Measurements from ENCODE around the gene RNPEPL1. TPM values are rescaled to one million over a fixed set of nuclear protein-coding genes. Genes with fewer than 3 reads are reported as not detected.

Gene RNPEPL1
- polyA plus RNA-seq, 4 donors, result 26.2 to 38.7 (median 28.3) TPM

- no peak for DNase-seq (ENCODE audit: low read depth in 4 of 4, low spot score in 3 of 4)
Observed at GRCh38 chr2:240622060-240622411, 53.8 kb downstream of the RNPEPL1 start.

GRCh38 chr2:240622531-240623235 lies 54.4 kb downstream of the RNPEPL1 start:
- no peak for DNase-seq (ENCODE audit: low read depth in 4 of 4, low spot score in 3 of 4)

- no peak for DNase-seq (ENCODE audit: low read depth in 4 of 4, low spot score in 3 of 4)
Observed at GRCh38 chr2:240623531-240624010, 55.3 kb downstream of the RNPEPL1 start.

GRCh38 chr2:240624011-240624949 lies 56.0 kb downstream of the RNPEPL1 start:
- DNase-seq (ENCODE audit: low read depth in 4 of 4, low spot score in 3 of 4), result no peak

- DNase-seq (ENCODE audit: low read depth in 4 of 4, low spot score in 3 of 4), result no peak
Observed at GRCh38 chr2:240624950-240625621, 56.8 kb downstream of the RNPEPL1 start, which contains the start of gene GPR35. TSS of gene GPR35 (plus strand) at chr2:240625480. CDS start at chr2:240629953, 4,473 bp downstream.

GRCh38 chr2:240626531-240627300 lies 58.4 kb downstream of the RNPEPL1 start:
- DNase-seq (ENCODE audit: low read depth in 4 of 4, low spot score in 3 of 4), result no peak

GRCh38 chr2:240627736-240628506 lies 59.6 kb downstream of the RNPEPL1 start:
- DNase-seq (ENCODE audit: low read depth in 4 of 4, low spot score in 3 of 4), result no peak

GRCh38 chr2:240628507-240628807 lies 60.2 kb downstream of the RNPEPL1 start:
- DNase-seq (ENCODE audit: low read depth in 4 of 4, low spot score in 3 of 4), result no peak

GRCh38 chr2:240628808-240629618 lies 60.7 kb downstream of the RNPEPL1 start:
- DNase-seq (ENCODE audit: low read depth in 4 of 4, low spot score in 3 of 4), result no peak

- no peak for DNase-seq (ENCODE audit: low read depth in 4 of 4, low spot score in 3 of 4)
Observed at GRCh38 chr2:240629619-240629967, 61.3 kb downstream of the RNPEPL1 start.

GRCh38 chr2:240629968-240630770 lies 61.9 kb downstream of the RNPEPL1 start:
- no peak for DNase-seq (ENCODE audit: low read depth in 4 of 4, low spot score in 3 of 4)

Other genes with a start within 250 kb of the RNPEPL1 start
- 10 to 100 TPM; 27.8 to 46.3 (median 33.4) TPM for gene GPC1, start 132.8 kb upstream of the RNPEPL1 start, polyA plus RNA-seq (ENCODE audit: insufficient read length in 4 of 4)
- gene ANKMY1, start 10.5 kb upstream of the RNPEPL1 start, polyA plus RNA-seq (ENCODE audit: insufficient read length in 4 of 4), result 10 to 100 TPM in 3 of 4 donors, 1 to 10 TPM in 1; 9.6 to 14.5 (median 10.9) TPM
- 1 to 10 TPM; 6.3 to 9.6 (median 8.1) TPM for gene DUSP28, start 8.1 kb upstream of the RNPEPL1 start, polyA plus RNA-seq (ENCODE audit: insufficient read length in 4 of 4)
- gene CAPN10, start 18.2 kb downstream of the RNPEPL1 start, polyA plus RNA-seq (ENCODE audit: insufficient read length in 4 of 4), result 10 to 100 TPM; 21.3 to 33.1 (median 21.7) TPM
- gene GPR35, start 57.0 kb downstream of the RNPEPL1 start, polyA plus RNA-seq (ENCODE audit: insufficient read length in 4 of 4), result 1 to 10 TPM; 1.5 to 1.9 (median 1.6) TPM
- gene AQP12B, start 114.4 kb downstream of the RNPEPL1 start, polyA plus RNA-seq (ENCODE audit: insufficient read length in 4 of 4), result 1 to 10 TPM in 2 of 4 donors, under 1 TPM in 2; 0.18 to 1.5 (median 0.70) TPM
- gene AQP12A, start 123.4 kb downstream of the RNPEPL1 start, polyA plus RNA-seq (ENCODE audit: insufficient read length in 4 of 4), result 1 to 10 TPM in 2 of 4 donors, under 1 TPM in 1, not detected in 1; 0.97 to 1.6 (median 1.0) TPM

Data from right renal pelvis (tissue), 4 donors.